SIG-M5 treated with dmso at 0.1 percent for 504 hours (cell line): ENCODE measurements around the gene SHFL.

Source experiments
- DNase-seq: peaks from one replicate; lab custom pipeline; 2025; ENCODE audit not compliant: unreplicated experiment; lab: John Stamatoyannopoulos, UW

The SHFL gene

GRCh38 chr19:10085641-10086590 lies at the start of gene SHFL:
Gene SHFL (plus strand): TSS chr19:10086317. CDS start chr19:10086428, 111 bp downstream.
- peak; percentile 60 for DNase-seq

DNA sequence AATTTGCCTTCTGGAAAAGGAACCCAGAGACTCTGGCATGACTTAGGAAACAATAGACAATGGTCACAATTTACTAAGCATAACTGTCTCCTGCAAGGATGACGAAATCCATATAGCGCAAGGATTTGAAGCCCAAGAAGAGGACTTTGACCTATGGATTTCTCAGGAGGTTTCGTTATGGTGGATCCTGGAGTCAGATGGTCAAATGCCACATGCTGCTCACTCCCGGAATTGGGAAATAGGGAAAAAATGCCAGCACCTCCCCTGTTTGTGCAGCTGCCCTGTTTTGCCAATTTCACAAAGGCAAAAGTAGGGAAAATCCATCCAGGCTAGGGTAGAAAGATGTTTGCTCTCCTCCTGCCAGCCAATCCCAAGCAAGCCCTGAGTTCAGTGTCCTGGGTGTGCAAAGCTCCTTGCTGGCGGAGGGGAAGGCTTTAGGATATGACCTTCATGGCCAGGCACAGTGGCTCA lies 49.5 kb upstream of the SHFL start:
- DNase-seq = no peak

DNA sequence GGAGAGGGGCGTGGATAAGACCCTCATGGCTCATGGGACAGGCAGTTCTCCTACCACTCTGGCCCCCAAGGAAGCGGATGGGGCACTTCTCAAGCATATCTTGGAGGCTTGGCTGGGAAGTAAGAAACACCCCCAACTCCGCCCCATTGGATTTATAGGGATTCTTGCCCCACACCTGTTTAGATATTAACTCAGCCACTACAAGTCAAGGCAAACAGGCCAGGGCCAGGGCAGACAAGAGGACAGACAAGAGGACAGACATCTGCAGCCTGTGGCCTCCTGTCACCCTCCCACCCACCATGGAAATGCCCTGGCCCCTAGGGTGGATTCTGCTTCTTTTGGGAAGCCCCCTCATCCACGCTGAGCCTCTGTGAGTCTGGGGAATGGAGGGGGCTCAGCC lies 48.8 kb upstream of the SHFL start:
- no peak for DNase-seq

GRCh38 chr19:10037809-10038208 lies 48.3 kb upstream of the SHFL start:
- no peak for DNase-seq

DNA sequence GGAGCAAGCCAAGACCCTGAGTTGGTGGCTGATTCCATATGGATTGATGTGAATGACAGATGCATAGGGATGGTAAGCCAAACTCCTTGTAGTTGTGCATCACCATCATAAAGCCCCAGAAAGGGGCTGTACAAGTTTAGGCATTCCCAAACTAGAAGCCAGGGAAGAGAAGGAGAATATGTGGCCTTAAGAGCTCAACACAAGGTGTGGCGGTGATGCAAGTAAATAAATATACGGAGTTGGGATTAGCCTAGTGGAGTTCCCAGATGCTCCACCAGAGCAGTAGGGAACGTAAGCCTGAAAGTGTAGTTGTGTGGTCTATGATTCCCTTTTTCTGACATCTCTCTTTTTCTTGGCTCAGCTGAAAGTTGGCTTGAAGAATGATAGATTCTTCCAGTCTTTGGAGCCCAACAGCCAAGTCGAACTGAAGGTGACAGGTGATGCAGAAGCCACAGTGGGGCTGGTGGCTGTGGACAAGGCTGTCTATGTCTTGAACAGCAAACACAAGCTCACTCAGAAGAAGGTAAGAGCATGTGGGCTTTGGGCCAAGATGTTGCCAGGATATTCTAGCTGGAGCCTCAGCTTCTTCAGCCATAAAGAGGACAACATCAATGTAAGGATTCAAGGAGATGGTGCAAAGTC lies 42.7 kb upstream of the SHFL start:
- no peak for DNase-seq

GRCh38 chr19:10044390-10044789 lies 41.7 kb upstream of the SHFL start:
- DNase-seq = peak; percentile 3

GRCh38 chr19:10045371-10045770 lies 40.7 kb upstream of the SHFL start:
- DNase-seq = no peak

DNA sequence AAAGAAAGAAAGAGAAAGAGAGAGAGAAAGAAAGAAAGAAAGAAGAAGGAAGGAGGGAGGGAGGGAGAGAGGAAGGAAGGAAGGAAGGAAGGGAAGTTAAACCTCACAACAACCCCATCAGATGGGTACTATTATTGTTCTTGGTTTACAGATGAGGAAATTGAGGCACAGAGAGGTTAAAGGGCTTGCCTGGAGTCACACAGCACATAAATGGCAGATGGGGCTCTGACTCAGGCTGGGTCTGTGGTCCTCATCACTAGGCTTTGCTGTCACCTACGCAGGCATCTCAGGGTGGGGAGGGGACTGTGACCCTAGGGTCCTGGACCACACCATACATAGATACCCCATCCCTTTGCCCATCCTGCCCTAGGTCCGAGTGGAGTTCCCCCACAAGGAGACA lies 36.5 kb upstream of the SHFL start:
- DNase-seq = no peak

DNA sequence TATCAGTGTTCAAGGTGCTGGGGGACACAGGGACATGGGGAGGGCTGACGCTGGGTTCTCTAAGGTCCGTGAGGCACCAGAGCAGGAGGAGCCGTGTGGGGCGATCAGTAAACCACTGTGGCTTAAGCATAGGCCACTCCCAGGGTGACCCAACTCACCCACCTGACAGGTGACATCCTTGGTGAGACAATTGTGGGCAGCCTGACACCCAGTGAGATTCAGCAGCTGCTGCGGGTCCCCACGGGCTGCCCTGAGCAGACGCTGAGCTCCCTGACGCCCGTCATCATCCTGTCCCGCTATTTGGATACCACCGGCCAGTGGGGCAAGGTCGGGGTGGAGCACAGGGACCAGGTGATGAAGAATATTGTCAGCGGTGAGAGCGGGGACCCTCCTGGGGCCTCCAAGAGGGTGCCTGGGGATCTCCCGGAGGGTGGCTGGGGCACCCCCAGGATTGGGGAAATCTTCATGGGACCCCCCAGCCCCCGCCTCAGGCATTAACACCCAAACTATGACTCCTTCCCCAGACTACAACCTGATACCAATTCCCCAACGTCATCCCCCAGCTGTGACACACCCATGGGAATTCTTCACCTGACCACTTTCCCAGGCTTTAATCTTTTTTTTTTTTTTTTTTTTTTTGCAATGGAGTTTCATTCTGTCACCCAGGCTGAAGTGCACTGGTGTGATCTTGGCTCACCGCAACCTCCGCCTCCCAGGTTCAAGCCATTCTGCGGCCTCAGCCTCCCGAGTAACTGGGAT lies 33.3 kb upstream of the SHFL start:
- DNase-seq = no peak

- DNase-seq = no peak
Observed at GRCh38 chr19:10061717-10062310, 24.3 kb upstream of the SHFL start.

GRCh38 chr19:10068205-10068604 lies 17.9 kb upstream of the SHFL start:
- DNase-seq = no peak

- no peak for DNase-seq
Observed at GRCh38 chr19:10069046-10069445, 17.1 kb upstream of the SHFL start.

DNA sequence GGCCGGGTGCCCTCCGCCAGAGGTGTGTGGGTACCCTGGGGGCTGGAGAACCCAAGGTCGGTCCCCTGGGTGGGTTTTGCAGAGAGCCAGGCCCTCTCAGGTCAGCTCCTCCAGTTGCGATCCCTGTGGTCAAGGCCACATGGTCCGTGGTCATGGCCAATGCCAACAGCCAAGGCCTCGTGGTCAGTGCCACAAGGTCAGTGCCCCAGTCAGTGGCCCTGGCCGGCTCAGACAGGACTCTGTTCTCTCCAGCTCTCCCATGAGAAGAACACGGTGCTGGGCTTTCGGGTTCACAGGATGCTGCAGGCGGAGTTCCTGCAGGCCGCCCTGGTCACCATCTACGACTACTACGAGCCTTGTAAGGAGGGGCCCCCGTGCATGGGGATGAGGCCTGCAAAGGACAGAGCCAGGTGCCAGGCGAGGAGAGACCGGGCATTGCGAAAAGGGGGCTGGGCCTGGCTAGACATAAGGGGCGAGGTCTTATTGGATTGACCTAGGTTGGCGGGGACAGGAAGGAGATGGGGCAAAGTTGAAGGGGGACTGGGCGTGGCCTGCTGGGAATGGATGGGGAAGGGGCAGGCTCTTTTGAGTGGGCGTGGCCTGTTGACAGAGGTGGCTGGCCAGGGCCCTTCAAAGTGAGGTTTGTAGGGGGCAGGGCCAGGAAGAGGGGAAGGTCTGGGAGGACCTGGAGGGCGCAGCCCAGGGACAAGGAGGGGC lies 15.2 kb upstream of the SHFL start:
- DNase-seq = no peak

DNA sequence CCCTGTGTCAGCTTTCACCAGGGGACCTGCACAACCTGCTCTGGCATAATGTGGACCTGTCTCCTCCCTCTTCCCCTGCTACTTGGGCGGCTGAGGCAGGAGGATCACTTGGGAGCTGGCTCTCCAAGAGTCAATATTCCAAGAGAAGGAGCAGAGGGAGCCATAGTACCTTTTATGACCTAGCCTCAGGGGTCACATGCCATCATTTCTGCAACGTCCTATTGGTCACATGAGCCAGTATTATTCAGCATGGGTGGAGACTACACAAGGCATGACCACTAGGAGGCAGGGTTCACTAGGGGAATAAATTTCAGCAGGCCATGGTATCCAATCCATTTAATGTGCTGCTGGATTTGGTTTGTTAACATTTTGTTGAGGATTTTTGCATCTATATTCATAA lies 12.0 kb upstream of the SHFL start:
- DNase-seq = peak; percentile 14

DNA sequence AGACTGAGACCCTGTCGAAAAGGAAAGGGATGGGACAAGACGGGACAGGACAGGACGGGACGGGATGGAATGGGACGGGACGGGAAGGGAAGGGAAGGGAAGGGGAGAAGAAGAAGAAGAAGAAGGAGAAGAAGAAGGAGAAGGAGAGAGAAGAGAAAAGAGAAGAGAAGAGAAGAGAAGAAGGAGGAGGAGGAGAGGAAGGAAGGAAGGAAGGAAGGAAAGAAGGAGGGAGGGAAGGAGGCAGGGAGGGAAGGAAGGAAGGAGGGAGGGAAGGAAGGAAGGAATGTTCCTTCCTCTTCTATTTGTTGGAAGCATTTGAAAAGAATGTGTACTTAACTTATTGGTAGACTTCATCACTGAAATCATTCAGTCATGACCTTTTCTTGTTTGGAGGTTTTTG lies 9.6 kb upstream of the SHFL start:
- no peak for DNase-seq

- DNase-seq = peak; percentile 14
Observed at GRCh38 chr19:10078329-10078728, 7.8 kb upstream of the SHFL start.

DNA sequence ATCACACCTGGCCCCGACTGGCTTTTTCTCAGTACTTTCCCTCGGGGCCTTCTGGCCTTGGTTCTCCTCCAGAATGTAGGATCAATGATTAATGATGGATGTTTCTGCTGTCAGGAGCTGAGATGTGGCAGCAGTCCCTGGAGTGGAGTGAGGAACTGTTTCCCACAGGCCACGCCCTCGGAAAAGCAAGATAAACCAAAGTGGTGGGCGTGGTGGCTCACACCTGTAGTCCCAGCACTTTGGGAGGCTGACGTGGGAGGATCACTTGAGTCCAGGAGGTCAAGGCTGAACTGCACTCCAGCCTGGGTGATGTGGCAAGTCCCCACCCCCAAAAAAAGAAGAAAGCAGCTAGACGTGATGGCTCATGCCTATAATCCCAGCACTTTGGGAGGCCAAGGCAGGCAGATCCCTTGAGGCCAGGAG lies 7.1 kb upstream of the SHFL start:
- DNase-seq = no peak

GRCh38 chr19:10083911-10084310 lies 2.2 kb upstream of the SHFL start:
- DNase-seq = no peak

- DNase-seq = no peak
Observed at GRCh38 chr19:10084803-10085202, 1.3 kb upstream of the SHFL start.

- no peak for DNase-seq
Observed at GRCh38 chr19:10086591-10087192, 575 bp downstream of the SHFL start.
